ENCODE results near the gene SMIM36.

GRCh38 chr17:55410722-55411462 lies 100.4 kb downstream of the SMIM36 start:
- no peak for TF ChIP-seq CTCF (IDR thresholded peaks at IDR 0.05; ENCODE audit: low read length)
- no peak for TF ChIP-seq EZH2phosphoT487 (IDR thresholded peaks at IDR 0.05; ENCODE audit: low read length)
